GM18868 (cell line): Measurements from ENCODE around the gene HM13.
"Not testable (repeated sequence)": the region's sequence is repeated elsewhere in the genome, so short reads cannot be mapped to it uniquely, and the experiment has no call there.

Source experiments
- ATAC-seq: cut with Tn5 transposase; IDR thresholded peaks from one replicate; pipeline ENCODE4 v1.9.1; 2021; ENCODE audit warnings: mild to moderate bottlenecking, moderate library complexity; ENCODE audit not compliant: unreplicated experiment

The HM13 gene

GRCh38 chr20:31605031-31605901 is 91.0 kb downstream of the HM13 start, which contains the start of gene ID1:
ID1 (plus strand) TSS chr20:31605289; CDS start chr20:31605388, 99 bp downstream.
- ATAC-seq: peak; percentile 82

DNA sequence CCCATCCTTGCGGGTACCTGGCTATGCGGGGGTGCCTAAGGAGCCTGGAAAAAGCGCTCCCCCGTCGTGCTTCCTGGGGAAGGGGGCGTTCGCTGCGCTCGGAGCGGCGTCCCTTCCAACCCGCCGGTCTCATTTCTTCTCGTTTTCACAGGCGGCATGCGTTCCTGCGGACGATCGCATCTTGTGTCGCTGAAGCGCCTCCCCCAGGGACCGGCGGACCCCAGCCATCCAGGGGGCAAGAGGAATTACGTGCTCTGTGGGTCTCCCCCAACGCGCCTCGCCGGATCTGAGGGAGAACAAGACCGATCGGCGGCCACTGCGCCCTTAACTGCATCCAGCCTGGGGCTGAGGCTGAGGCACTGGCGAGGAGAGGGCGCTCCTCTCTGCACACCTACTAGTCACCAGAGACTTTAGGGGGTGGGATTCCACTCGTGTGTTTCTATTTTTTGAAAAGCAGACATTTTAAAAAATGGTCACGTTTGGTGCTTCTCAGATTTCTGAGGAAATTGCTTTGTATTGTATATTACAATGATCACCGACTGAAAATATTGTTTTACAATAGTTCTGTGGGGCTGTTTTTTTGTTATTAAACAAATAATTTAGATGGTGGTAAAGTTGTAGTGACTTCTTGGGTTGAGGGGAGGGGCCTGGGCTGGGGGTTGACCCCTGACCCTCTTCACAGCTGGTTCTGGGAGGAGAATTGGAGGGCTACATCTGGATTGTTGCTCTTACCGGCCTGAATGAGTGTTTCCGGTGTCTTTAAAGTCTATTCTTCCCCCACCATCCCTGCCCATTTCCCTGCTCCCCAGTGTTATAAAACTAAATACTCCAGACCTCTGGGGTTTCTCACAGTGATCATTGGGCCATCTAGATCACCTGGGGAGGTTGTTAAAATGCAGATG is 91.9 kb downstream of the HM13 start:
- no peak for ATAC-seq

DNA sequence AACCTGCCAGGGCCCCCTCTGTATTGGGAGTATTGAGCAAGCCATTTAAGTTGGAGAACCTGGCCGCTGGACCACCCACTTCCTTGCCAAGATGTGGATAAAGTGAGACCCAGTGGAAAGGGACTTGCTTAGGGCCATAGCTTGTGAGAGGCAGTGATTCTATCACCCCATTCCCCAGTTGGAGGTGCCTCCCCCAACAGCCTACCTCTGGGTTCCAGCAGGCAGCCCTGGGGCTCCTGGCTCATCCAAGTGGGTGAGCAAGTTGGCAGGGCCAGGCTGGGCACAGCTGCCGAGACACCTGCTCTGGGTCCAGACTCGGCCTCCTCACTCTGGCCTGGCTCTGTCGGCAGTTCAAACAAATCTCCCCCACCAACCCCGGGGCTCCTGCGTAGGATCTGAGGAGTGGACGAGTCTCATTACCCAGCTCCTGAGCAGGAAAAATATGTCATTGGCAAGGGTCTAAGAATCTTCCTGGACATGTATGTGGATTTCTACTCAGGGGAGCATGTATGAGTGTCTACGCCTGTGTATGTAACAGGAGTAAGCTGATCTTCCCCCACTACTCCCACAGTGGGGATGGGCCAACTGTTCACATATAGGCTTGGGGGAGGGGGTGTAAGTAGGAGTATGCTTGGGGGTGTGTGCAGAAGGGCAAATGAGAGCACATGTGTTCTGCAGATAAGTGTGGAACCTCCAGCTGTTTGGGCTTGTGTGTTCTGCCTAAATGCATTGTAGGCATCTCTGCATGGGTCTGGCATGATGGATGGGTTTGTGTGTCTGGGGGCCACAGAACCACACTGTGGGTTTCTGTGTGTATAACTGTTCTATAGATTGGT is 92.8 kb downstream of the HM13 start:
- no peak for ATAC-seq

DNA sequence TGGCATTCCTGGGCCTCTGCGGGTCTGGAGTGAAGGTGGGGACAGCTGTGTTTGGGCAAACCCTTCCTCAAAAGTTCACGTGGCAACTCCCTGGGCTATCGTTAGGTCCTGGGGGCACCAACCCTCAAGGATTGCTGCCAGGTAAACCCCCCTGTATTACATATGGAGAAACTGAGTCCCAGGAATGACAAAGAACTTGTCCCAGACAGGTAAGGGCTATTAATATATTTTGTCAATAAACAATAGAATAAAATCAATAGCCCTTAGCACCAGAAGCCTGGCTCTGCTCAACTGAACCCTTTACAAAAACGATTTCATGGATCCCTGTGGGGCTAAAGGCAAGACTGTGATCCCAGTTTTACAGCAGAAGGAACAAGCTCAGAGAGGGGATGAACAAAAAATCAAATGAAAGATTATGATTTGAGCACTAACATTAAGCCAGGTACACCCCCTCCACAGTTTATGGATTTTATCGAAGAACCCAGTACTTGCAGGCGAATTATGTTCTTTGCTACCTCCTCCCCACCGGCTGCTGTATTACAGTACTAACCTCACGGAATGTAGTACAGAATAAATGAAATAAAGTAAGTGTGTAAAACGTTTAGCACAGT is 93.5 kb downstream of the HM13 start:
- ATAC-seq: no peak

DNA sequence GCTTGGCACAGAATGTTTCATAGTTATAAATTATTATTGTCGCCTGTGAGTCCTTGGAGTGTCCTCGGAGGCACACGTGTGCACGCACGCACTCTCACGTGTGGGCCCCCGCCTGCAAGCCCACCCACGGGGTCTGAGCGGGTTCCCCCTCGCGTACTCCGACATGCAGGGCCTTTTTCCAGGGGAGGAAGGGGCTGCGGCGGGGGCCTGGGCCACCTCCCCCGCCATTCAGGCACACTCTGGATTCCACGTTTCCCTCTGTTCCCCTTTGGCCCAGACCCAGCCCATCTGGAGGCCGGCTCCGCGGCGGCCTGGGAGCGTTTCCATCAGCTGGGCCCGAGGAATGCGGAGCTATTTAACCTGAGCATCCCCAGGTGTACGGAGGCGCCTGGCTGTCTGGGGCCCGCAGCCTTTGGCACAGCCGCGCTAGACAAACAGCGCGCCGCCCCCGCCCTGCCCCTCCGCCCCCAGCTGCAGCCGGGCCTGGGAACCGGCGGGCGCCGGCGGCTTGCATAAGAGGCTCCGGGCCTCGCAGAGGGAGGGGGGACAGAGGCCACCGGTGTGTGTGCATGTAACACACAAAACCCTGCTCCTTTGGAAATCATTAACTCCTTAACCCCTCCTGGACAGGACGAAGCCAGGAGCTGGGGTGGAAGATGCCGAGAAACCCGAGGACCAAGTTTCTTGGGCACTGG is 94.2 kb downstream of the HM13 start:
- ATAC-seq: no peak

- not testable (repeated sequence) for ATAC-seq
These were observed 98.0 kb downstream of the HM13 start for GRCh38 chr20:31612271-31612640.

GRCh38 chr20:31615416-31615815 is 101.2 kb downstream of the HM13 start:
- no peak for ATAC-seq

DNA sequence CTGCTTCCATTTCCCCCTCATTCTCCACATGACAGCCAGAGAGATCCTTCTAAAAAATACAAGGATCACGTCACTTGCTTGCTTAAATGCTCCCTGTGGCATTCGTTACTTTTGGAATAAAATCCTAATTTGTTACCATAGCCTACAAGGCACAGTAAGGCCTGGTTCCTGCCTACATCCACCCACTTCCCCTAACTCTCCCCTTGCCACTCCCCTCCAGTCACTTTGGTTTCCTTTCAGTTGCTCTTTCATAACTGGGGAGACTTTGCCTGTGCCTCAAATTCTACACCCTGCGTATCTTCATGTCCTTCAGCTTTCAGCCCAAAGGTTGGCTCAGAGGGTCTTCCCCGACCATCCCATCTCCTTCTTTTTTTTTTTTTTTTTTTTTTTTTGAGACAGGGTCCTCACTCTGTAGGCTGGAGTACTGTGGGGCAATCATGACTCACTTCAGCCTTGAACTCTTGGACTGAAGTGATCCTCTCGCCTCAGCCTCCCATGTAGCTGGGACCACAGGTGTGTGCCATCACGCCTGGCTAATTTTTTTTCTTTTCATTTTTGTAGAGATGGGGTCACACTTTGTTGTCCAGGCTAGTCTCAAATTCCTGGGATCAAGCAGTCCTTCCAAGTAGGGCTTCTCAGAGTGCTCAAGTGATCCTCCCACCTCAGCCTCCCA is 103.3 kb downstream of the HM13 start:
- no peak for ATAC-seq
